Right ventricle myocardium inferior (tissue), 1 donor: Measurements from ENCODE around the gene CRIP2. TPM values are rescaled to one million over a fixed set of nuclear protein-coding genes. Genes with fewer than 3 reads are reported as not detected.

Experiments
- ATAC-seq: fragments of 200-7000 bp; cut with Tn5 transposase; one replicate; pipeline ENCODE4 v1.9.1; 2020; ENCODE audit warnings: mild to moderate bottlenecking, moderate library complexity
- DNase-seq: peaks from one replicate; pipeline ENCODE4 v3.0.0; 2021; ENCODE audit errors: missing footprints
- intact Hi-C: fragments of 100-400 bp; cut with DNase I; formaldehyde crosslinking; loops from one replicate; pipeline ENCODE4 v1.11.0; 2022
- total RNA-seq: library from RNA; stranded (reverse); fragmentation: NEBNext Ultra II Directional; extraction: Animal tissue kit (Norgen Biotek cat#: 25700); gene quantifications from one replicate; pipeline ENCODE4 v1.2.1, GENCODE V29; 2021
- donor health status: DM: no; HTN: yes; CAD: no; lungs with severe emphysema.

CRIP2 gene
- total RNA-seq, 1 donor from 2014 or later, result 1,081 TPM

DNA sequence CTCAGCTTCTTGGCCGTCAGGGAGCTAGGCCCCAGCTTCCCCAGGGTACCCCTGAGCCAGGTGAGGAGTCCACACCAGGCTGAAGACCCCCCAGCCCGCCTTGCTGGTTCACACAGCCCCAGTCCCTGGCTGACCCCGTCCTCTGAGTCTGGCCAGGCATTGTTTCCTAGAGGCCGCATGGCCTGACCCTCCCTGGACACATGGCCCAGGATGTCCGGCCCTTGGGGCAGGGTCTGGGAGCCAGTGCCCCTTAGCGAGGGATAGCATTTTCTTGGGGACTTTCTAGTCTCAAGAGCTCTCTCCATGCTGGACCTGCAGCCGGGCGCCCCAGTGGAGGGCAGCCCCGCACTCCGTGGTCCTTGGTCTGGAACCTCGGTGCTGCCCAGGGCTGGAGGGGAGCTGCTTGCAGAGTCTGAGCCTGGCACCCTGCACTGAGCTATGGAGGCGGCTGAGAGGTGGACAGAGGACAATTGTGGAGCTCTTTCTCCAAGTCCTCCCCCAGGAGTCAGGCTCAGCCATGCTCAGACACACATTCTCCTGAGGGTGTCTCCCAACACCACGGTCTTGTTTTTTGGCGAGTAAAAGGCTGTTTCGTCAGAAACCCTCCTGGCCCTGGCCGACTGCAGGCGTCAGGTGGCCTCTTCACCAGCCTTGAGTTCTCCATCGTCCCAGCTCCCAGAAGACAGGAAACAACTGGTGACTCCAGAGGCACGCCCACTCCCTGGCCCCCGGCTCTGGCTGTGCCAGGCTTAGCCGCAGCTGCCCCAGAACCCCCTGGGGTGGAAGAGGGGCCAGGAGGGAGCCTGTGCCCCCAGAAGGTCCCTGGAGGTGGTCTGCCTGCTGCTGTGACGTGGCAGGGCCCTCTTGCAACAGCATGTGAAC is 17.6 kb upstream of the CRIP2 start:
- DNase-seq, result peak; percentile 60
- peak; percentile 14 for ATAC-seq
- intact Hi-C loops, result no loop called here

DNA sequence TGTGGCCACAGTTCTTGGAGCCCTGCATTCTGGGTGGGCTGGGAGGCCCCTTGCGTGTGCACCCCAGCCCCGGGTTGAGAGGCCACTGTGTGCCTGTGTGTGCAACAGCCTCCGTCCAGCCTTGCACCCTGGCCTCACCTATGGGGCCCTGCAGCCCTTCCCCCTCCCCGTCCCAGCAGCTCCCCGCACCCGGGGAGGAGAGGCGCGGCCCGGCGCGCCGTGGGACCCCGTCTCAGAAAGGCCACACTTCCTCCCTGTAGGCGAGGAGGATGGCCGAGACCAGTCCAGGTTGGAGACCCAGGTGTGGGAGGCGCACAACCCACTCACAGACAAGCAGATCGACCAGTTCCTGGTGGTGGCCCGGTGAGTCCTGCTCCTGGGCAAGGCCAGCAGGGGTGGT is 16.6 kb upstream of the CRIP2 start:
- ATAC-seq, result no peak
- intact Hi-C loops, result no loop called here
- peak; percentile 60 for DNase-seq

DNA sequence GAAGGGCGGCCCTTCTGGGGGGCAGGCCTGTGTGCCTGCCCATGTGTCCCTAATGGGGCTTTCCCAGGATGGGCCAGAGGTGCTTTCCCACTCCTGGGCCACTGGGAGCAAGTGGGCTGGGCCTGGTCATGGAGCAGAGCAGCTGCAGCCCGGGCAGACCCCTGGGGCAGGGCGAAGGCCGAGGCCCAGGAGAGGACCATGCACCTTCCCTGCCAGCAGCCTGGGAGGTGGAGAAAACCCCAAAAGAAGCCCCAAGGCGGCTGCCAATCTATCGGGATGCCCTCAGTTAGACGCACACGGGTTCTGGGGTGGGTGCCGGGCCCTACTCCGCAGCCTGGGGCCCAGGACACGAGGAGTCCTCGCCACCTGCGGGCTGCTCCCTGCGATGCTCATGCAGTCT is 16.1 kb upstream of the CRIP2 start:
- ATAC-seq (no peak), DNase-seq (peak; percentile 32)
- intact Hi-C loops, result no loop called here

DNA sequence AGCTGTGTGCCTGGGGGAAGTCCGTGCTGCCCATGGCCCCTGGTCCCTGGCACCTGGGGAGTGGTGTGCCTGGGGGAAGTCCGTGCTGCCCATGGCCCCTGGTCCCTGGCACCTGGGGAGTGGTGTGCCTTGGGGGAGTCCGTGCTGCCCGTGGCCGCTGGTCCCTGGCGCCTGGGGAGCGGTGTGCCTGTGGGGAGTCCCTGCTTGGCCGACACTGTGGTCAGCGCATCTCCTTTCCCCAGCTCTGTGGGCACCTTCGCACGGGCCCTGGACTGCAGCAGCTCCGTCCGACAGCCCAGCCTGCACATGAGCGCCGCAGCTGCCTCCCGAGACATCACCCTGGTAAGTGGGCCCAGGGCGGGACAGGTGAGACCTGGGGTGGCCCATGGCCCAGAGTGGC is 14.5 kb upstream of the CRIP2 start:
- no peak for DNase-seq
- ATAC-seq, result no peak
- intact Hi-C loops, result no loop called here

DNA sequence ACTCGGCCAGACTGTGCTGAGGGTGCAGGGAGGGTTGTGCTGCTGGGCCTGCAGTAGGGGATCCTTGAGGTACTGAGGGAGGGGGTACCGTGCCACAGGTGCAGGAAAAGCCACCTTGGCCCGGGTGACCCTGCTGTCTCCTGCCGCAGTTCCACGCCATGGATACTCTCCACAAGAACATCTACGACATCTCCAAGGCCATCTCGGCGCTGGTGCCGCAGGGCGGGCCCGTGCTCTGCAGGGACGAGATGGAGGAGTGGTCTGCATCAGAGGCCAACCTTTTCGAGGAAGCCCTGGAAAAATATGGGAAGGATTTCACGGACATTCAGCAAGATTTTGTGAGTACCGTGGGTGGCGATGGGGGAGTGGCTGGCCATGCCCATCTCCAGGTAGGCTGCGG is 14.0 kb upstream of the CRIP2 start:
- DNase-seq (no peak), ATAC-seq (no peak)
- intact Hi-C loops, result no loop called here

DNA sequence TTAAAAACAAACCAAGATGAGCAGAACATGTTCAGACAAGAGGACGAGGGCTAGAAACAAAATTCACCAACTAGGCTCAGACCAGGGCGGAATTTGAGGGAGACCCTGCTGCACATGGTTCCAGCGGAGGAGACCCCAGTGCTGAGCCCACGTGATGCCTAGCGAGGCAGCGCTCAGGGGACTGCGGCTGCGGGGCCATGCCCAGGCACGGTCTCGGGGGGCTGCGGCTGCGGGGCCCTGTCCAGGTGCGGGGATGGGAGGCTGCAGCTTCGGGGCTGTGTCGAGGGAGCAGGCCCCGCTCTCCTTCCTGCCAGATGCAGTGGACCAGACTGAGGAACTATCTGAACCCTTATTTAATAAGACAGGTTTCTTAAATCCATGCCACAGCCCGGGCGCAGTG is 12.7 kb upstream of the CRIP2 start:
- DNase-seq (no peak), ATAC-seq (no peak)
- intact Hi-C loops, result no loop called here

DNA sequence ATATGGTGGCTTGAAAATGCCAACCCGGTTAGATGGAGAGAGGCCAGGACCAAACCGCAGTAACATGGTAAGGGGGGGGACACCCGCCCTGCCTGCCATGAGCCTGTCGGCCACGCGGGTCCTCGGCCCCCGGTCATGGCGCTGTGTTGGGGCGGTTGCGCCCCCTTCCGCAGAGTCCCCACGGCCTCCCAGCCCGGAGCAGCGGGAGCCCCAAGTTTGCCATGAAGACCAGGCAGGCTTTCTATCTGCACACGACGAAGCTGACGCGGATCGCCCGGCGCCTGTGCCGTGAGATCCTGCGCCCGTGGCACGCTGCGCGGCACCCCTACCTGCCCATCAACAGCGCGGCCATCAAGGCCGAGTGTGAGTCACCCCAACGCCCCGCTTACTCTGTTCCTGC is 10.1 kb upstream of the CRIP2 start:
- DNase-seq (no peak), ATAC-seq (no peak)
- intact Hi-C loops, result no loop called here

DNA sequence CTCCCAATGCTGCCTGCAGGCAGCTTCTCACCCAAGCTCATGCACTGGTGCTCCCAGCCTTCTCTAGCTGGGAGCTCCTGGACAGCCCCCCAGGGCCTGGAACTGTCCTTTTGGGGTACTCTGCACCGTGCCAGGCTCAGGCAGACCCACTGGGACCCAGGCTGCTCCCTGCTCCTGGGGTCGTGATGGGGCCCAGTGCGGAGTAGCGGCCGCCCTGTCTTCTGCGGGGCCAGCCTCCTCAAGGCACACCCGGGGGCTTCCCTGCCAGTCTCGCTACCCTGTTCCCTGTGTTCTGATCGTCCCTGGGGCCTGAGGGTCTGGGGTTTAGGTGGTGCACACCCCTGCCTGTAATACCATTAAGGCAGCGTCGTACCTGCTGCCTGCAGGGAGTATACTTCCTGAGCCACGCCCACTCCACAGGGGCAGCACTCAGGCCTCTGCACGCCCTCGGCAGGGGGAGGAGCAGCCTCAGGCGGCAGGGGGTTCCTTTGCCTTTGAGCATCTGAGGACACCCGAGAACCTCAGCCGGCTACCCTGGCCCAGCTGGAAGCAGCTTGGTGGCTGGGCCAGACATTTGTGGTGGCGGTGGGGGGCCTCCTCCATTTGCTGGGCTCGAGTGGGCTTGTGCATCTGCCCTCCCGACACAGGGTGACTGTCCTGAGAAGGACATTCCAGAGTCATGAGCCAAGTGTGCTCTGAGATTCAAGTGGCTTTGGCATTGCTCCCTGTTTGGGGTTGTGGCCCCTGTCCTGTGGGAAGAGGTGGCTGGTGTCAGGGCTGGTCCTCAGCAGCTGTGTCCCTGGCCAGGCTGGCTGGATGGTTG is 9.2 kb upstream of the CRIP2 start:
- ATAC-seq, result peak; percentile 53
- no peak for DNase-seq
- intact Hi-C loops, result no loop called here

DNA sequence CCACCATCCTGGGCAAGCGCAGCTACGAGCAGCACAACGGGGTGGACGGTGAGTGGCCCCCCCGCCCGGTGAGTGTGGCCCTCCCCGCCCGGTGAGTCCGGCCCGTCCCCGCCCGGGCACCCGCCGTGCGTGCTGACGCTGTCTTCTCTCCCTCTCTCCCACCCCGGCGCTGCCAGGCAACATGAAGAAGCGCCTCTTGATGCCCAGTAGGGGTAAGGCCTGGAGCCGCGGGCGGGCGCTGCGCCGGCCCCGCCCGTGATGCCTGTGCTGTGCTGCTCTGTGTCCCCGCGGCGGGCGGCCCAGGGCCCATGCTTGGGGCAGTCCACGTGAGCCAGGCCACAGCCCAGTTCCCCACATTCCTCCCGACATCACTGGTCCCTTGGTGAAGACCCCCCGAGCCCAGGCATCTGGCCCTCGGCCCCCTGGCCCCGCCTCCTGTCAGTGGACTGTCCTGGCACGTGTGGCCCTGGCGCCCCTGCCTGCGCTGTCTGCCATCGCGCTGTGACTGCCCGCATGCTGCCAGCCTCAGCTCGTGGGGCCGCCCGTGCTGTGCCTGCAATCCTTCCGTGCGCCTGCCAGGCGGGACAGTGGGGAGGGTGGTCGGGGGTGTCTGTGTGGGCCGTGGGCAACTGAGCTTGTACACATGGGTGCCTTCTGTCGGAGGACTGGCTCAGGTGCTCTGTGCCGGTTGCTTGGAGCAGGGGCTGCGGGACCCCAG is 7.9 kb upstream of the CRIP2 start:
- intact Hi-C loops, result no loop called here
- ATAC-seq, result peak; percentile 59
- peak; percentile 89 for DNase-seq

DNA sequence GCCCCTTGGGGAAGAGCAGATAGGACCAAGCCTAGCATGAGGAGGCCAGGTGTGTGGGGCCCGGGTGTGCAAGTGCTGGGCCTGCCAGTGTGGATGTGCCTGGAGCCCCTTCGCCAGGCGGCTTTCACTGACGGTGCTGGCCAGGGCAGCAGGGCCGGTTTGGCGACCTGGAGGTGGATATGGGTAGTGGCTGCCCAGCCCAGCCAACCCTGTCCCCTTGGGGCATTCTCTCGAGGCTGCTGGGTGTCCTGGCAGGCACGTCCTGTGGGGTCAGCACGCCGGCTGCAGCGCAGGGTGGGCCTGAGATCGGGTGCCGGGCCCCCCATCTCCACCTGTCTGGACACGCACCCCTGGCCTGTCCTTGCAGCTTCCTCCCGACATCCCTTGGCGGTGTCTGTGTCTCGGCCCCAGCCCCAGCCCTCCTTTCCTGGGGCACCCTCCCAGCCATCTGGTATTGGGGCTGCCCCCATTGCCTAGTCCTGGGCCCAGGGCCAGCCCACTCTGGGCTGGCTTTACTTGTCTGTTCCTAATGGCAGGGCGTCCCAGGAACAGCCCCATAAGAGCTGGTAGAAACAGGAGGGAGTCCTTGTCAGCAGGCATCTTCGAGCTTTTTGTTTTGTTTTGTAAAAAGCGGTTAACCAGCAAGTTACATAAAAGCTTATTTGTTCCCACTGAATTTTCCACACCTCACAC is 7.2 kb upstream of the CRIP2 start:
- ATAC-seq, result no peak
- no peak for DNase-seq
- intact Hi-C loops, result no loop called here

DNA sequence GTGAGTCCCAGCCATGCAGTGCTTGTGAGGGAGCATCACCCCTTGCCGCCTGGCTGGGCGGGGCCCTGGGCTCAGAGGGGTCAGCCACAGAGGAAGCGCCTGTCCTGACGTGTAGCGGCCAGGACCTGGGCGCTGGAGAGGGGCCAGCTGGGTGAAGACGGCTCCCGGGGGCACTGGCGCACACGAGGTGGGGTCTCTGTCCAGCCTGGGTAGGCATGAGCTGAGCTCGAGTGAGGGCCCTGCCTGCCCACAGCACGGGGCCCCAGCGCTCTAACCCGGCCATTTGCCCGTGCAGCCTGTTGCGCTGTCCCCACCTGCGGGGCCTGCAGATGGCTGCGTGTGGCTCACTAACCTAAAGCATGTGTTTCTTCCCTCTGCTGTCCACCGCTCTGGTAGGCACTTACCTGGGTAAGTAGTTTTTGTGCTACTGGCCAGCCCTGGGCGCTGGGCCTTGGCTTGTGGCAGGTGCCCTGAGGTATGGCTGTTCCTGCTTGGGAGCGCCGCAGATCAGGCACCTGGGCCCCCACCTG is 6.6 kb upstream of the CRIP2 start:
- no peak for DNase-seq
- intact Hi-C loops, result no loop called here
- ATAC-seq, result no peak

DNA sequence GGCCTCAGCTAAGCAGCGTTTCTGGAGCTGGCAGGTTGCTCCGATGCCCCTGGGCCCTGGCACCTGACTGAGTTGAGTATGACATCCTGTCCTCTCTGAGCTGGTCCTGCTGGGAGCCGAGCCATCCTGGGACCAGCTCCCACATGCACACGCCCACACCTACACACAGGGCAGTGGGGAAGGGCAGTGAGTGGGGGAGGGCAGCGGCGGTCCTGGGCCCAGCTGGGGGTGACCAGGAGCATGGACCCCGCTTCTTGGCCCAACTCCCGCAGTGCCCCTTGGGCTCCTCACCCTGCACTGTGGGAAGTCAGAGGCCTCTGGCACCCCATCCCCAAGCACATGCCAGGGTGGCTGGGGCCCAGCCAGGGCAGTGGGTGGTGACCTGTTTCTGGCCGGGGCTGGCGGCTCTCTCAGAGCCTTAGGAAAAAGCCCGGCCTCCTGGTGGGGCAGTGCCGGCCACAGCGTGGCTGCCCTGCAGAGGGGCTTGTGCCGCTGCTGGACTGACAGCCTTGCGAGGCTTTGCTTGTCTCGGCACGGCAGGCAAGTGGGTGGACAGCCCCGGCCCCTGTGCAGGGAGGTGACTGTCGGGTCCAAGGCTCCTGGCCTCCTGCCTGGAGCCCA is 5.9 kb upstream of the CRIP2 start:
- intact Hi-C loops, result no loop called here
- peak; percentile 7 for ATAC-seq
- DNase-seq, result no peak

DNA sequence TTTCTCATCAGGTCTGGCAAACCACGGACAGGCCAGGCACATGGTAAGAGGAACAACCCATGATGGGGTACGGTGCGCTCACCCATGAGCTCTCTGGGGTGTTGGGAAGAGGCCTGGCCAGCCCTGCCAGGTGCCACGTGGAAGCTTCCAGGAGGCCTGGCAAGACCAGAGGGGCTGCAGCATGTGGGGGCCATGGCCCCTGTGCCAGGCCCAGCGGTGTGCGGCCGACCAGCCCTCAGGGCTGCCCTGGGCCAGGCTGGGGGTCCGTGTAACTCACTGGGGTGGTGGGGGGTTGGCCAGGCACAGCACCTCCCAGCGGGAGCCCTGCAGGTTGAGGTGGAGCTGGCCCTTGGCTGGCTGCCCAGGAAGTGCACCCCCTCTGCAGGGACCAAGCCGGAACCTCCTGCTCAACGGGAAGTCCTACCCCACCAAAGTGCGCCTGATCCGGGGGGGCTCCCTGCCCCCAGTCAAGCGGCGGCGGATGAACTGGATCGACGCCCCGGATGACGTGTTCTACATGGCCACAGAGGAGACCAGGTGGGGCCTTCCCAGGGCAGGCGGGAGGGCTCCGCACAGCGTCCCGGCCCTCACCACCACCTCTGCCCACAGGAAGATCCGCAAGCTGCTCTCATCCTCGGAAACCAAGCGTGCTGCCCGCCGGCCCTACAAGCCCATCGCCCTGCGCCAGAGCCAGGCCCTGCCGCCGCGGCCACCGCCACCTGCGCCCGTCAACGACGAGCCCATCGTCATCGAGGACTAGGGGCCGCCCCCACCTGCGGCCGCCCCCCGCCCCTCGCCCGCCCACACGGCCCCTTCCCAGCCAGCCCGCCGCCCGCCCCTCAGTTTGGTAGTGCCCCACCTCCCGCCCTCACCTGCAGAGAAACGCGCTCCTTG is 4.9 kb upstream of the CRIP2 start:
- DNase-seq, result peak; percentile 80
- intact Hi-C loops, result loop anchor here (10.0 kb wide), 2 partner anchors 375 to 745 kb away; partner anchors contain the start of gene ADSS1
- ATAC-seq, result no peak

DNA sequence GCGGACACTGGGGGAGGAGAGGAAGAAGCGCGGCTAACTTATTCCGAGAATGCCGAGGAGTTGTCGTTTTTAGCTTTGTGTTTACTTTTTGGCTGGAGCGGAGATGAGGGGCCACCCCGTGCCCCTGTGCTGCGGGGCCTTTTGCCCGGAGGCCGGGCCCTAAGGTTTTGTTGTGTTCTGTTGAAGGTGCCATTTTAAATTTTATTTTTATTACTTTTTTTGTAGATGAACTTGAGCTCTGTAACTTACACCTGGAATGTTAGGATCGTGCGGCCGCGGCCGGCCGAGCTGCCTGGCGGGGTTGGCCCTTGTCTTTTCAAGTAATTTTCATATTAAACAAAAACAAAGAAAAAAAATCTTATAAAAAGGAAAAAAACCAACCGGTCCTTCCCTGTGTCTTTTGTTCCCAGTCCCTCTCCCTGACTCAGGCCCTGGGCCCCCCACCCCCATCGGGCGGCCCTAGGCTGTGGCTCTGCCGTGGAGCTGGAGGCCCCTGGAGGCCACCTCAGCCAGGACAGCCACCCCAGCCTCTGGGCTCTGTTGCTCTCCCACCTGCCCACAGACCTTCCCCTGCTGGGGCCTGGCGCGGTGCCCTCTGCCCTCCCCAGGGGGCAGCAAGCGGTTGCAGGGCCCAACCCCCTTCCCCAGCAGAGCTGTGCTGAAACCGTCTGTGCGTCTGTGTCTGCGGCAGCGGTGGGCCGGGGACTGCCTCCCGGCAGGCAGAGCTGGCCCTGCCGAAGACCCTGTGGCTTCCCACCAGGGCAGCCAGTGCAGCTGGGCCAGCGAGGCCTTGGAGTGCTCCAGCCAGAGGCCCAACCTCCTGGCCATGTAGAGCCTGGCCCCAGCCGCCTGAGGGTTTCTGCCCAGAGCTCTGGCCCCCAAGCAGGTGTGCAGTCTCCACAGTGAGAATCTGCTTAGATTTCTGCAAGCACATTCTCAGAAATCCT is 4.0 kb upstream of the CRIP2 start:
- ATAC-seq (no peak), DNase-seq (no peak)
- intact Hi-C loops, result loop anchor here (10.0 kb wide), 2 partner anchors 376 to 746 kb away; partner anchors contain the start of gene ADSS1

DNA sequence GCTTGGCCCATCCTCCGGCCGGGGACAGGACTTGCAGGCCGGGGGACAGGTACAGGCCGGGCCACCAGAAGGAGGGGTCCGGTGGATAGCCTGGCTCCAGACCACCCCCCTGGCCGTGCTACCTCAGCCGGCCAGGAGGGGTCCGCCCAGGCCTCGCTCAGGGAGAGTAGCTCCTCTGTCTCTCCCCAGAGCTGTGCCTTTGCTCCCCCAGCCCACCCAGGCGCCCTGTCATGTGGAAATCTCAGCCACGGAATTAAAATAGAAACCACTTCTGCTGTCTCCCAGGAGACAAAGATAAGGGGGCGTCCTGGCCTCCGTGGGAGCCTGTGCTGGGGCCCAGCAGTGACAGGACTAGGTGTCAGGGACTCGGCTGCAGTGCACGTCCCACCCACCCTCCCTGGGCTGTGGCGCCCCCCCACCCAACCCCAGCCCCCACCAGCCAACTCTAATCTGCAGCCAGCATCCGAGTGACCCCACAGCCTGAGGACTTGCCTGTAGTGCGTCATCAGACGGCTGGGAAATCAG is 3.3 kb upstream of the CRIP2 start:
- ATAC-seq, result peak; percentile 21
- intact Hi-C loops, result loop anchor here (10.0 kb wide), 2 partner anchors 377 to 747 kb away; partner anchors contain the start of gene ADSS1
- DNase-seq, result no peak
